HG02870 (cell line): ENCODE results near the gene PAPLN.
"Not testable (repeated sequence)": the region's sequence is repeated elsewhere in the genome, so short reads cannot be mapped to it uniquely, and the experiment has no call there.

Experiments used
- ATAC-seq: cut with Tn5 transposase; IDR thresholded peaks from one replicate; pipeline ENCODE4 v1.9.1; 2021; ENCODE audit warnings: mild to moderate bottlenecking, moderate library complexity; ENCODE audit not compliant: unreplicated experiment

PAPLN gene

GRCh38 chr14:73283608-73284379 is 46.5 kb downstream of the PAPLN start:
- no peak for ATAC-seq

- ATAC-seq = no peak
These were observed 48.7 kb downstream of the PAPLN start for GRCh38 chr14:73285979-73286378.

GRCh38 chr14:73286598-73286997 is 49.3 kb downstream of the PAPLN start:
- ATAC-seq = no peak

- ATAC-seq = no peak
These were observed 49.8 kb downstream of the PAPLN start for GRCh38 chr14:73287071-73287470.

- no peak for ATAC-seq
These were observed 52.0 kb downstream of the PAPLN start for GRCh38 chr14:73289308-73289707.

- no peak for ATAC-seq
These were observed 52.4 kb downstream of the PAPLN start for GRCh38 chr14:73289729-73290128.

GRCh38 chr14:73290279-73290678 is 53.0 kb downstream of the PAPLN start:
- ATAC-seq = peak; percentile 81

GRCh38 chr14:73293782-73294781 is 56.8 kb downstream of the PAPLN start:
- ATAC-seq = no peak

- ATAC-seq = no peak
These were observed 58.0 kb downstream of the PAPLN start for GRCh38 chr14:73295198-73295796.

- no peak for ATAC-seq
These were observed 68.2 kb downstream of the PAPLN start for GRCh38 chr14:73305499-73305898.

GRCh38 chr14:73307261-73307660 is 70.0 kb downstream of the PAPLN start:
- no peak for ATAC-seq

- not testable (repeated sequence) for ATAC-seq
These were observed 71.9 kb downstream of the PAPLN start for GRCh38 chr14:73309207-73309606.

- no peak for ATAC-seq
These were observed 74.4 kb downstream of the PAPLN start for GRCh38 chr14:73311708-73312030.

GRCh38 chr14:73312687-73313086 is 75.4 kb downstream of the PAPLN start:
- no peak for ATAC-seq

- no peak for ATAC-seq
These were observed 75.8 kb downstream of the PAPLN start for GRCh38 chr14:73313151-73313550.

- ATAC-seq = no peak
These were observed 86.6 kb downstream of the PAPLN start for GRCh38 chr14:73323896-73324399.
